Stimulated activated CD4-positive, alpha-beta T cell treated with anti-CD3 and anti-CD28 coated beads, Interleukin-1b, Interleukin-23, amount 100 ng/mL, for 4 hours (primary cell): ENCODE data around the gene NPLOC4.
"Not testable (repeated sequence)": the region's sequence is repeated elsewhere in the genome, so short reads cannot be mapped to it uniquely, and the experiment has no call there.

Experiments
- DNase-seq, 2 donors: peaks; one replicate each; pipeline ENCODE4 v3.0.0-alpha.2; 2020; ENCODE audit warnings: low read depth in 2 of 2

NPLOC4 gene

DNA sequence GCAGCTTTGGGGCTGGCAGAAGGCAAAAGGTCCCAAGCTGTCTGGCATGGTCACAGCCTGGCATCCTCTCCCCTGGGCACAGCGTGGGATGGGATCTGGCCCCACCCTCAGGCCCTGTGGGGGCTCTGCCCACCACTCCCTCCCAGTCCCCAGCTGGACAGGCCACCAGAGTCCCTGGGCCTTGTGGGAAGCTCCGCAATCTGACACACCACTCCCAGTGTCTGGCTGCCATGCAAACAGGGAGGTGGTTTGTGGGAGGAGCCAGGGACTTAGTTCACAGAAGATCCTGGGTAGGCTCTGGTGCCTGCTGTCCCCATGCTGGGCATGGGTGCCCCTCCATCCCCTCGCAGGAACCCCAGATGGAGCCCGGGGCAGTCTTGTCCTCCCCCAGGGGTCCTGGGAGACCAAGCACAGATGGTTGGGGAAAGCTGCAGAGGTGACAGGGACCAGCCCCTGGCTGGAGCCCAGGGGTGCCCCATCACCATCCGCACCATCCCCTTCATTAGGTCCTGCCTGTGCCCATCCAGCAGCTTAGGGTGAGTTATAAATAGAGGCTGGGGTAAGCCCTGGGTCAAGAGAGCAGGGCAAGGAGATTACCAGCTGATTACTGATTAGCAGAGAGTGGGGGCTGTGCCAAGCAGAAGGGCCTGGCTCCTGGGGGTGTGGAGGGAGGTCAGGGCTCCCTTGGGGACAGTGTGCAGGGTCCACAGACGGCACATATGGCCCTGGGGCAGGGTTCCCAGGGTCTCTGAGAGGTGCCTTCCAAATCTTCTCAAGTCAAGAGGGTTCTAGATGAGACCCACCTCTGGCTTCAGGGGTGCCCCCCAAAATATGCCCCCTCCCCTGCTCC, 102.5 kb downstream of the NPLOC4 start:
- no peak for DNase-seq

DNA sequence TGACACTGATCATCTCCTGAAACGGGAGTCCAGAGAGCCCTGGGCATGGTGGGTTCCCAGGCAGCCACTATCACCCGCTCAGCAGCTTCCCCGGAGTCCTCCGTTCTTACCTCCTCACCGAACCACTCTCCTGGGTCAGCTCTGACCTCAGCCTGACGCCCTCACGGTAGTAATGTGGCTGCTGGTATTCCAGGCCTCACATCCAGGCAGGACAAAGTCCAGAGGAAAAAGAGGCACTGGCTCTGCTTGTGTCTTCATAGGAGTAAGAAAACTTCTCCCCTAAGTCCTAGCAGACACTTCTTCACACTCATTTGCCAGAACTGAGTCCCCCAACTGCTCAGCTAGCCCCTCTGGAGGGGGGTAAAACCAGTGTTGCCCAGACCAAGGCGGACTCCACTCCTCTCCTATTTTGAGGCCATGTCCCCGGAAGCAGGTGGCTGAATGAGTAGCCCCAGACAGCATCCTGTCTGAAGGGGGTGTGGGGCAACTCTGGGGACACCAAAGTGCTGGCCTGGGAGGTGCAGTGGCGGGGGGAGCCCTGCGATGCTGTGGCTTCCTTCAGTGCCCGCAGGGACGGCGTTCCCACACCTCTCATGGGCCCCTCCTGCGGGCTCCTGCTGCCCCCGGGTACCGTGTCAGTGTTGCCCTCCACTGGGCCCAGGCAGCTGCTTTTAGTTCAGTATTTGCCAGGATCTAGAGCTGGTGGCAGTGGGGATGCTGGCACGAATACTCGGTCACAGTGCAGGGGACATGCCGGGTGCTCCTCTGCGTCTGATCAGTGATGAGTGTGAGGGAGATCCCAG, 103.4 kb downstream of the NPLOC4 start:
- no peak for DNase-seq

DNA sequence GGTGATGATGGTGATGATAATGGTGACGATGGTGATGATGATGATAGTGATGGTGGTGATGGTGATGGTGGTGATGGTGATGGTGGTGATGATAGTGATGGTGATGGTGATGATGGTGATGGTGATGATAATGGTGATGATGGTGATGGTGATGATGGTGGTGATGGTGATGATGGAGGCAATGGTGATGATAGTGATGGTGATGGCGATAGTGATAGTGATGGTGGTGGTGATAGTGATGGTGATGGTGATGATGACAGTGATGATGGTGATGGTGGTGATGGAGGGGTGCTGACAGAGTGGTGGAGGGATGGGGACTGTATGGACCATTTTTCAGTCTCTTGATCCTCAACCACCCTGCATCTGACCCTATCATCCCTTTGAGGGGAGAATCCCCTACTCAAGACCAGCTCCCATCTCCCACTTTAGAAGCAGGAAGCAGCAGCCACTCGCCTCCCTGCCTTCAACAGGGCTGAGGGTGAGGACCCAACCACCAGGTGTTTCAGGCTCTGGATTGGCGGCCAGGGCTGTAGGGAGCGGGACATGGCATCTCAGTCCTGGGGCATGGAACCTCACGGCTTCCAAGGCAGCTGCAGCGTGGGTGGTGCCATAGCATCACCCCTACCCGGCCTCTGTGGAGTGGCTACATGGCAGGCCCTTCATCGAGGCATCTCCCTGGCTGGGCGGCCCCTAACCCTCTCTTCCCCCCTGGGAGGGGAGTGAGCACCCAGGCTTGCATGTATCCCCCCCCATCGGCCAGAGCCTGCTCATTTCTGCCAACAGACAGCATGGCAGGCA, 104.2 kb downstream of the NPLOC4 start:
- DNase-seq, result no peak

DNA sequence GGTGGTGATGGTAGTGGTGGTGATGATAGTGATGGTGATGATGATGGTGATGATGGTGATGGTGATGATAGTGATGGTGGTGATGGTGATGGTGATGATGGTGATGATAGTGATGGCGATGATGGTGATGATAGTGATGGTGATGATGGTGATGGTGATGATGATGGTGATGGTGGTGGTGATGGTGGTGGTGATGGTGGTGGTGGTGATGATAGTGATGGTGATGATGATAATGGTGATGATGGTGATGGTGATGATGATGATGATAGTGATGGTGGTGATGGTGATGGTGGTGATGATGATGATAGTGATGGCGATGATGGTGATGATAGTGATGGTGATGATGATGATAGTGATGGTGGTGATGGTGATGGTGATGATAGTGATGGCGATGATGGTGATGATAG, 104.9 kb downstream of the NPLOC4 start:
- DNase-seq, result not testable (repeated sequence)

DNA sequence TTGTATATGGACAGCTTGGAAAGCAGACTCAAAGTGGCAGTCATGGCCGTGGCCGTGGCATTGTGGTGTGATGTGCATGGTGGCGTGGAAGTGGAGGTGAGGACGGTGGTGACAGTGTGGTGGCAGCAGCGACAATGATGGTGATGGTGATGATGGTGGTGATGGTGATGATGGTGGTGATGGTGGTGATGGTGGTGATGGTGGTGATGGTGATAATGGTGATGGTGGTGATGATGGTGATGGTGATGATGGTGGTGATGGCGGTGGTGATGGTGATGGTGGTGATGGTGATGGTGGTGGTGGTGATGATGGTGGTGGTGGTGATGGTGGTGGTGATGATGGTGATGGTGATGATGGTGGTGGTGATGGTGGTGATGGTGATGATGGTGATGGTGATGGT, 105.9 kb downstream of the NPLOC4 start:
- not testable (repeated sequence) for DNase-seq

DNA sequence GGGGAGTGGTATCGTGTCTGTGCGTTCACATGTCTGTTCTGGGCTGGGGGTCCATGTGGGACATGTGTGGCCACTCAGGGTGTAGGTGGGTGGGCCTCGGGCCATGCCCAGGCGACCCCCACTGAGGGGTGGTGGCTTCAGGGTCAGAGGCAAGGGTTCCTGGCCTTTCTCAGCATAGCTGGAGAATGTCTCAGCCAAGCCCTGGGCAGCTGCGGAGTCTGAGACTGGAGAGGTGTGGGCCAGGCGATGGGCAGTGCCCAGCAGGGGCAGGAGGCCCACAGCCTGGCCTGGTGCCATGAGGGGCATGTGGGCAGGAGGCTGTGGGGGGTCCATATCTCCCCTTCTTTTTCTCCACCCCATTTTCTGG, 107.5 kb downstream of the NPLOC4 start:
- no peak for DNase-seq

DNA sequence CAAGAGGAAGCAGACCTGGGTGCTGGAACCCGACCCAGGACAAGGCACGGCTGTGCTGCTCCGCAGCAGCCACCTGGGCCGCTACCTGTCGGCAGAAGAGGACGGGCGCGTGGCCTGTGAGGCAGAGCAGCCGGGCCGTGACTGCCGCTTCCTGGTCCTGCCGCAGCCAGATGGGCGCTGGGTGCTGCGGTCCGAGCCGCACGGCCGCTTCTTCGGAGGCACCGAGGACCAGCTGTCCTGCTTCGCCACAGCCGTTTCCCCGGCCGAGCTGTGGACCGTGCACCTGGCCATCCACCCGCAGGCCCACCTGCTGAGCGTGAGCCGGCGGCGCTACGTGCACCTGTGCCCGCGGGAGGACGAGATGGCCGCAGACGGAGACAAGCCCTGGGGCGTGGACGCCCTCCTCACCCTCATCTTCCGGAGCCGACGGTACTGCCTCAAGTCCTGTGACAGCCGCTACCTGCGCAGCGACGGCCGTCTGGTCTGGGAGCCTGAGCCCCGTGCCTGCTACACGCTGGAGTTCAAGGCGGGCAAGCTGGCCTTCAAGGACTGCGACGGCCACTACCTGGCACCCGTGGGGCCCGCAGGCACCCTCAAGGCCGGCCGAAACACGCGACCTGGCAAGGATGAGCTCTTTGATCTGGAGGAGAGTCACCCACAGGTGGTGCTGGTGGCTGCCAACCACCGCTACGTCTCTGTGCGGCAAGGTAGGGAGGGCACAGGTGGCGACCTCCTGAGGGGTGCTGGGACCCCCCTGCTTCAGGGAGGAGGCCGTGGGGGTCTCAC, 108.1 kb downstream of the NPLOC4 start:
- no peak for DNase-seq

DNA sequence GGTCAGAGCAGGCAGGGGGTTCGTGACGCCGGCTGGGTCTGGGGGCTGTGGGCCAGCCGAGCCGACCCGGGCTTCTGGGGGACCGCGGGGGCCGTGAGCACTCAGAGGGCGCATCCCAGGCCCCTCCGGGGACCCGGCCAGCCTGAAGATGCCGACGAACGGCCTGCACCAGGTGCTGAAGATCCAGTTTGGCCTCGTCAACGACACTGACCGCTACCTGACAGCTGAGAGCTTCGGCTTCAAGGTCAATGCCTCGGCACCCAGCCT, 108.6 kb downstream of the NPLOC4 start:
- DNase-seq, result no peak

DNA sequence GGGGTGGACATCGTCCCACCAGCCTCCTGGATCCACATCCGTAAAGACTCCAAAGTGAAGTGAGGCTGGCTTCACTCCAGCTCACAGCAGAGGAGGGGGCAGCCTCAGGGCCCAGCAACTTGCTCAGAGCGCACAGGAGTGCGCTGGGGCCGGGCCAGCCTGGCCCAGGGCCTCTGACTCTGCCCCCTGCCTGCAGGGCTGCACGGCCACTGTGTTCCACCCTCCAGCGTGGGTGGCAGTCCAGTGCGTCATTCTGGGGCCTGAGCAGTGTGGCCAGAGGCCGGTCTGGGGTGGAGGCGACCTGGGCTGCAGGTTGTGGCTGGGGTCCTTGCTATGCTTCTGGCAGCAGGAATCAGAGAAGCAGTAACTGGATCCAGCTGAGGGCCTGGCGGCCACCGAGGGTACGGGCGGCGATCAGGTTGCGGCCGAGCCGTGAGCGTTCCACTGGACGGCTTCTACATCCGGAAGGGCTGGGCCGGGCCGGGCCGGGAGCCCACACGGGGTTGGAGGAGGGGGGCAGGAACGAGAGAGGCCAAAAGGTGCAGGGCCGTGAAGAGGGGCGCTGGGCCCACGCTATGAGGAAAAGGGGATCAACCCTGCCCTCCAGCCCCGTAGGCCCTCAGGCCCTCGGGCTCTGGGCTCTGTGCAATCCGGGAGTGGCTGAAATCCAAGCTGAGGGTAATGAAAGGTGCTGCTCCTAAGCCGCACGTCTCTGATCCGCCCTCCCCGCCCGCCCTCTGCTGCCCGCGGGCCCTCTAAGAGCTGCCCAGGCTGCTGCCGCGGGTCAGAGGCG, 109.1 kb downstream of the NPLOC4 start, which contains the start of gene FSCN2:
Gene FSCN2 (plus strand): TSS at position 787 of the 793 bp plus-strand sequence. CDS start 155 bp downstream, outside the sequence.
- no peak for DNase-seq

DNA sequence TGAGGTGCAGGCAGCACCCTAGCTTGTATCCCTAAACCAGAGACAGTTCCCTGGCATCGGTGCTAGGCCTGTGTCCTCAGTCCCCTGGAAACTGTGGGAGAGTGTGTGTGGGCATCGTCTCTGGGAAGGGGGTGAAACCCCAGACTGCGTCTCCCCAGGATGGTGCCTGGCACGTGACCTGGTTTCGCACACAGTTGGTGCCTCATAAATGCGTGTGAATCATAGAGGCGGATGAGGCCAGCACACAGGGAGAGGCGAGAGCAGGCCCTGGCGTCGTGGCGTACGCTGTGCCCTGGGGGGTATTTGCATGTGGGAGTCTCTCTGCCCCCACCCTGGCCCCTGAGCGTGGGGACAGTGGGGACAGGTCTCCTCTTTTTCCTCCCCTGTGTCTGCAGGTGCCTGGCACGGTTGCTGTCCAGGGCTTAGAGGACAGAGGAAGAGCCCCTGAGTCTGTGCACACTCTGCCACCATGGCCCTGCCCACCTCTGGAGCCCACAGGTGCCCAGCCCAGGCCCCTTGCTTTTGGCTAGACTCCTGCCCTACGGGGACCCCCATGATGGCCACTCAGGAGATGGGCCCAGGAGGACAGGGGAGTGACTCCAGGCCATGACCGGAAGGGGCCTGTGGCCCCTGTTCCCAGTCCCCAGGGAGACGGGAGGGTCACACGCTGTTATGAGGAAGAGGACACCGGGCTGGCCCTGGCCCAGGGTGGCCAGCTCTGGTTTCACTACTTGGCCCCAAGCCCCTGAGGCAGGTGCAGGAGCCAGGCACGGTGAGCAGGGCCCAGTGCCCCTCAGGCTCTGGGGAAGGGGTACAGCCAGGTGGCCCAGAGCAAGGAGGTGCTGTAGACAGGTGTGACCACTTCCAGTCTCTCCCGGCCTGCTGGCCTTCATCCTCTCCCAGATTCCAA, 110.0 kb downstream of the NPLOC4 start:
- DNase-seq, result no peak

DNA sequence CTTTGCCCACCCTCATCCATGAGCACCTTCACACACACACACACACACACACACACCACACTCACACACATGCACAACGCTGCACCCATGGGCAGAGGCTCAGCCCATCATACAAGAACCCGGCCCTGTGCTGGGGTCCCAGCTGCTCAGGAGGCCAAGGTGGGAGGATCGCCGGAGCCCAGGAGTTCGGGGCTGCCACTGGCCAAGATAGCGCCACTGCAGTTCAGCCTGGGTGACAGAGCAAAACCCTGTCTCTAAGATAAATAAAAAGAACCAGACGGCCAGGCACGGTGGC, 112.1 kb downstream of the NPLOC4 start:
- no peak for DNase-seq

DNA sequence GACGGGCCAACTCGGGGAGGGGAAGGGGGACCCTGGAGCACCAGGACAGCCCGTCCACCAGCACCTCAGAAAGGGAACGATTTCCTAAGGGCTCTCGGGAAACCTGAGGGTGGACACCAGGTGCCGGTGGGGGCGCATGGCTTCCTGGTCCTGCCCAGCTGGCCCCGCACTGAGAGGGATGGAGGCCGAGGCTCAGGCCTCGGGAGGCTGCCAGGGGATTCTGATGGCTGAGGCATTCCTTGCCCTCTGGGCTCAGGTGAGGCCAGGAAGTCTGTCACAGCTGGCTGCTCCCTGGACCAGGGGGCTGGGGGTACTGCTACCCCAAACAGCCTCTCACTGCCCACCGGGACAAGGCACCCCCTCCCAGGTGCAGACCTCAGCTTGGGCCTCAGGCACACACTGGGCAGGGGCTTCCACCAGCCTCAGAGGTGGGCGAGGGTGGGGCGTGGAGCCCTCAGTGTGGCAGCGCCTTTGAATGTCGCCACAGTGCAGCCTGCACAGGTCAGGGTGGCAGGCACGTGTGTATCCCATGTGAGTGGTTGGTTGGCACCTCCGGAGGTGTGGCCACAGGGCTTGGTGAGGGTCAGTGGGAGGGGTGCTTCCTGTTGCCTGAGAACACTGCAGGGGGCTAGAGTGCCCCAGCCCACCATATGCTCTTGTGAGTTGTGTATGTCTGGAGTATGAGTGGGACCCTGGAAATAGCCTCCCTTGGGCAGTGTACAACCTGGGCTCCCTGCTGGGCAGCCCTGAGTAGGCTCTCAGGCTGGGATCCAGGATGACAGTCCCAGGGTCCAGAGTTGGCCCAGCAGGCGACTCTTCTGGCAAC, 112.7 kb downstream of the NPLOC4 start:
- no peak for DNase-seq

DNA sequence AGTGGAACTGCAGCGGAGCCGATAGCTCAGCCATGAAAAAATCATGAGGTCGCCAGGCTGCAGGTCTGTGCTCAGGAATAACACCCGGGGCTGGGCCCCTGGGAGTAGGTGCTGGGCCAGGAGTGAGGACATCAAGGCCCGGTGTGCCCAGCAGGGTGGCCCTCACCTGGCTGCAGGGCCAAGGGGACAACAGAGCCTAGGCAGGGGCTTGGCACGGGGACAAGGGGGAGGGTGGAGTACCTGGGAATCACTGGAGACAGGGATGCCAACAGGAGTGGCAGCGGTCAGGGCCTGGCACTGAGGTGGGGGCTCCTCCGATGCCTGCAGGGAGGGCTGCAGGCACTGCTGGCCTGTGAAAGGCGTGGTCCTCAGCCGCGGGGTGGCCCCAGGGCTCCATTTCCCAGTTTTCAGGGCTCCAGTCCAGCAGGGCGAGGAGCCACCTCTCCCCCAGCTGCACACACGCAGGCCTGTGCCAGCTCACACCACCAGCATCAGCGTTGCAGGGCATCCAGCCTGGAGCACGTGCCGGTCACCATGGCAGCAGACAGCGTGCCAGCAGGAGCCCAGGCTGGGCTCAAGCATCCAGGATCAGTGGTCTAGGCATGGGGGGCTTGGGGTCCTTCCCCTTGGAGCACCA, 113.4 kb downstream of the NPLOC4 start:
- no peak for DNase-seq

DNA sequence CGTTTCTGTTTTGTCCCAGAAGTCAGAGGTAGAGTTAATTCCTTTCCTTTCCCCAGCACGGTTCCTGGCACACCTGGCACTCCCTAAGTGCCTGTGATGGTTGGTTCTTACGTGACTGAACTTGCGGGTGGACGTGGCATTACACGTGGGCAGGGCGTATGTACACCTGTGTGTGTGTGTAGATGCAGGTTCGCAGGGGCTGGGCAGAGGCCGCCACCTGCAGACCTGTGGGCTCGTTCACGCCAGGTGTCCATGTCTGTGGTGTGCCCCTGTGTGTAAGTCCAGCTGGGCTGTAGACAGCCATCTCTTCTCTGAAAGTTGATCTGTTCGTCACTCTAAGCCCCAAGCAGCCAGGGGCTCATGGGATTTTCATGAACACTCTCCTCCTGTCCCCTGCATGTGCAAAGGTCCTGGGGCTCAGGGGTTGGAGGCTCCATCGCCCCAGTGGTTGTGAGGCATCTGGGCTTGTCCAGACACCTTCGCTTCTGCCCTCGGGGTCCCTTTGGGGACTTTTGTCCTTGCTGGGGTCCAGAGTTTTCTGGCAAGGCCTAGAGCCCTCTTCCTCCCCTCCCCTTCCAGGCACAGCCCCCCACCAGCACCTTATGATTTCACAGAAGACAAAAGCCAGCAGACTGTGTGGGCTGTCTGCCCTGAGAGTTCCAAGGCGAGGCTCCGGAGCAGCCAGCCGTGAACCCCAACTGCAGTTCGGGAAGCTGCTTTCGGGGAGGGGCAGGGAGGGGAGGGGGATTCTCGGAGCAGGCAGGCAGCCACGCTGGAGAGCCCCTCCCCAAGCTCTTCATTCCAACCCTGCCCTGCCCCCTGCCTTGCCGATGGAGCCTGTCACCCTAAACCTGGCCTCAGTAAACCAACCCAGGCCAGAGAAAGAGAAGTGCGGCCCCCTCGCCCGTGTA, 114.2 kb downstream of the NPLOC4 start:
- no peak for DNase-seq

DNA sequence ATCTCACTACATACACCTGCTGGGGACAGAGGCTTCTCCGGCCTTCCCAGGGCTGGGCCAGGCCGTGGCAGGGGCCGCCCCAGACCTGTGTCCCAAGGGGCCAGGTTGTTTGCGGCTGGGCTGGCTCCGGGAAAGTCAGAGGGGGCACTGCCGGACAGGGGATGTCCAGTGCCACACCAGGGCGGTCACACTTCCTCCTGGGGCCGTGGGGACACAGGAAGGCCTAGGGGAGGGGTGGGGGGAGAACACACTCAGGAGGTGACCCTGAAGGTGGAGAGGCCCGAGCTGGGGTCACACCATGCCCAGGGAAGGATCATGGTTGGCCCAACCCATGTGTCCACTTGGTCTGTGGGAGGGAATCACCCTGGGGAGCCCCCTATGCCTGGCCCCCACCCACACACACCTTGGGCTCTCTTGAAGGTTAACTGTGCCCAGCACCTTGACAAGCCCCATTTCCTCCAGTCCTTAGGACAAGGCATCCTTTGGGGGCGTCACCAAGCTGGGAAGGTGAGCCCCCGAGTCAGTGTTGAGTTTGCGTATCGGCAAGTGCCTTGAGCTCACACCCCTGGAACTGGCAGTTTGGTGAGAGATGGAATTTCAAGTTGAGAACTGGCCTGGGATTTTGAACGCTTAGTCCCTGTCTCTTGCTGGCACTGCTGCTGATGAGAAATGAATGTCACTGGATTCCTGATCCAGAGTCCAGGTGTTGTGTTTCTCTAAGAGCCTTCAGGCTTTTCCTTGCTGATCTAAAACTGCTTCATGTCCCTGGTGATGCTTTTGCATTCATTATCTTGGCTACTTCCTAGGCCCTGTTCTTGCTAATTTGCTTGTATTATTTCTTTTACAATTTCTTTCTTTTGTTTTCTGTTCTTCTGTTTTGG, 116.7 kb downstream of the NPLOC4 start:
- DNase-seq, result no peak

DNA sequence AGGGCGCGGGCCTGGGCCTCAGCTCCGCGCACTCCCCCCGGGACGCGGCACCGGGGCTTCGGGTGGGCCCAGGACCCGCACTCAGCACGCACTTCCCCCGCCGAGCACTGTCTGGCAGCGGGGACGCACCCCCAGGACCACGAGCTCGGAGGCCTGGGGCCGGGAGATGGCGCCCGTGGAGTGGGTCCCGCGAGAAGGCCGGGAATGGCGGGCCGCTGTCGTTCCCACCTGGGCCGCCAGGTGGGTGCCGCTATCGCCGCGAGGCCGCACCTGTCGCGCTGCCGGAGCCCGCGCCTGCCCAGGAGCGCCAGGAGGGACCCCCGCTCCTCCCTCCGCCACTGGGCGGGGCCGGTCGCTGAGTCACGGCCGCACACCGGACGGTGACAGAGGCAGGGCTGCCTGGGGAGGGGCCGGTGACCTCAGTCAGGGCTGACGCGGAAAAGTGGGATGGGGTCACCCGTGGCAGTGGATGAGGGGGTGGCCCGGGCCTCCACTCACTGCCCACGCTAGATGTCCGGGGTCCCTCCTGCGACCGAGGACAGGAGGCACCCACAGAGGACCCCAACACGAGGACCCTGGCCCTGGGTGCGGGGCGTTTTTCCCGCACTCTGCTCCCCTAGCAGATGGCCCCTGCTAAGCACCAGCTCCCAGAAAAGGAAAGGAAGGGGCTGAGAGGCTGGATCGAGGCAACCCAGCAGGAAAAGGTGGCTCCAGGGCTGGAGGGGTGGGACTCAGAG, 117.5 kb downstream of the NPLOC4 start:
- peak; percentile 57 for DNase-seq
